ENCODE results near the gene TMEM44. TPM values are rescaled to one million over a fixed set of nuclear protein-coding genes. Genes with fewer than 3 reads are reported as not detected.
"Not testable (repeated sequence)": the region's sequence is repeated elsewhere in the genome, so short reads cannot be mapped to it uniquely, and the experiment has no call there.

TMEM44 gene
- total RNA-seq, 1 donor from 2014 or later = 9.9 TPM

DNA sequence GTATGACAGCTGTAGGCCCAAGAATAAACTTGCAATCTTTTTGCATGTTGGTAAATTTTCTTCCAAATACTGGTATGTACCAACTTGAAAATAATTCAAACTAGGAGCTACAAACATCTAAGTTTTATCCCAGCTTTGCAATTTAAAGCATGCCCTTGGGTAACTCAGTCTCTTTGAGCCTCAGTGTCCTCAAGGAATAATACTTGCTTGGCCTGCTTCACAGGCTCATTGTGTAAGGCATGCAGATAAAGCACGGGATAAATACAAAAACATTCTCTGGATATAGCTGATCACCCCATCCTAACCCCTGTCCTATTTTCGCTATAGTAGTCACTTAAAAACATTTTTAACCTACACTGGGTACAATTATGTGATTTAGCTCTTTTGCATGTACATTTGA, 9.6 kb upstream of the TMEM44 start:
- no peak for DNase-seq

DNA sequence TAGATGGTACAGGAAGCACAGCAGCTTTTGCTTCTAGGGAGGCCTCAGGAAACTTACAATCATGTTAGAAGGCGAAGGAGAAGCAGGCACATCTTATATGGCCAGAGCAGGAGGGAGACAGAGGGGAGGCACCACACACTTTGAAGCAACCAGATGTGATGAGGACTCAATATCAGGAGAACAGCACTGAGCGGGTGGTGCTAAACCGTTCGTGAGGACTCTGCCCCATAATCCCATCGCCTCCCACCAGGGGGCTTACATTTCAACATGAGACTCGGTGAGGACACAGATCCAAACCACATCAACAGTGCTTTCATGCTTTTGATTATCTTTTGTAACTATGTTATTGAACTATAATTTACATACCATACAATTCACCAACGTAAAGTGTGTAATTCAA, 7.6 kb upstream of the TMEM44 start:
- no peak for DNase-seq

DNA sequence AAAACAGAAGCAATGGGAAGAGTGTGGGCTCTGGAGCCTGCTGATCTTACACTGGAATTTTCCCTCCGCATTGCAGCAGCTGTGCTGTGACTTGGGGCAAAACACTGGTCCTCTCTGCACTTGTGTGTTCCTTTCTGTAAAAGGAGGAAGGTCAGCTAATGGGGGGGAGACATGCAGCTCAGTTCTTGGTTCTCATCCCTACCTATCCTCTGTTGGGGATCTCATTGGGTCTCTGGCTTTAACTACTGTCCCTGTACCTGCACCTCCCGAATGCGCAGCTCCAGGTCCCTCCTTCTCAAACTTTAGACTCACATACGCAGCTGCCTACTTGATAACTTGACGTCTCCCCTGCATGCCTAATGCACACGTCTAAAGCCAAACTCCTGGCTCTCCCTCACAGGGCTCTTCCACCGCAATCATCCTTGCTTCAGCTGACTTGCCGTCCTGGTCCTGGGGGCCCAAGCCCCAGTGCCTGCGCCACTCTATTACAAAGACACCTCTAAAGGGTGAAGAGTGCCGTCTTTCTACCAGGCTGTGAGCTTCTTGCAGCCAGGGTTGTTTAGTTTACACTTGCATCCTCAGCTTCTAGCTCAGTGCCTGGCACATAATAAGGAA, 5.9 kb upstream of the TMEM44 start:
- no peak for DNase-seq

DNA sequence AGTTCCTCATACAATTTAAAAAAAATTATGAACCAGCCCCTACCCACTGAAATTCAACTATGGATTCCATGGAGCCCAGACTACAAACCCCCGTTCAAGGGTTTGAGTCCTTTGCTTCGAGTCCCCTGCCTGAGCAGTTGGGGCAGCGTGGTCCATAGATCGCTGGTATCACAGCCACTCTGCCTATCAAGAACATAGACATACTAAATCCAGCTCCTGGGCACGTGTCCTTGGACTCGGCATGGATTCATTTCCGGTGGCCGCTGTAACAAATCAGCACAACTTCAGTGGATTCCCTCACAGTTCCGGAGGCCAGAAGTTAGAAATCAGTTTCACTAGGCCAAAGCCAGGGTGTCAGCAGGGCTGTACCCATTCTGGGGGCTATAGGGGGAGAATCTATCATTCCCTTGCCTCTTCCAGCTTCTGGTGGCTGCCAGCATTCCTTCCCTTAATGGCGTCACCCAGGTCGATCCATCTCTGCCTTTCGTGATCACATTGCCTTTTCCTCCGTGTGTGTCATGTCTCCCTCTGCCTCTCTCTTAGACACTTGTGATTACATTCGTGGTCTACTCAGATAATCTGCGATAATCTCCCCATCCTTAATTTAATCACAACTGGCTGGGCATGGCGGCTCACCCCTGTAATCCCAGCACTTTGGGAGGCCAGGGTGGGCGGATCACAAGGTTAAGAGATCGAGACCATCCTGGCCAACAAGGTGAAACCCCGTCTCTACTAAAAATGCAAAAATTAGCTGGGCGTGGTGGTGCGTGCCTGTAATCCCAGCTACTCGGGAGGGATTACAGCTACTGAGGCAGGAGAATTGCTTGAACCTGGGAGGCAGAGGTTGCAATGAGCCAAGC, 4.6 kb upstream of the TMEM44 start:
- DNase-seq = no peak

DNA sequence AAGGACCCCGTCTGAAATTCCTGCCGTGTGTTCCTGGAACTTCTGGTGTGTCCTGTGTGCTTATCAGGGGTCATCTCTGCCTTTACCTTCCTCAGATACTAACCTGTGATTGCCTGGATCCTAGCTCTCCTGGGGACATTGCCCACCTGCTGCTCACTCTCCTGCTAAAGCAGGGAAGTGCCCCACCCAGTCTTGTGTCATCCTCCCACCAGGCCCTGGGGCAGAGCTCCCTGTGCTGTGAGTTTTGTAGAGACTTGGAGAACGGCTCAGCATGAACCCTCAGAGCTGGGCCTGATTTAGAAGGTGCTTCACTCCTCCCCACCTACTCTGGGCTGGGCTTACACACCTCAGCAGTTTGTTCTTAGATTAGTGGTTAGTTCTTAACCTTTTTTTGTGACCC, 3.8 kb upstream of the TMEM44 start:
- no peak for DNase-seq

DNA sequence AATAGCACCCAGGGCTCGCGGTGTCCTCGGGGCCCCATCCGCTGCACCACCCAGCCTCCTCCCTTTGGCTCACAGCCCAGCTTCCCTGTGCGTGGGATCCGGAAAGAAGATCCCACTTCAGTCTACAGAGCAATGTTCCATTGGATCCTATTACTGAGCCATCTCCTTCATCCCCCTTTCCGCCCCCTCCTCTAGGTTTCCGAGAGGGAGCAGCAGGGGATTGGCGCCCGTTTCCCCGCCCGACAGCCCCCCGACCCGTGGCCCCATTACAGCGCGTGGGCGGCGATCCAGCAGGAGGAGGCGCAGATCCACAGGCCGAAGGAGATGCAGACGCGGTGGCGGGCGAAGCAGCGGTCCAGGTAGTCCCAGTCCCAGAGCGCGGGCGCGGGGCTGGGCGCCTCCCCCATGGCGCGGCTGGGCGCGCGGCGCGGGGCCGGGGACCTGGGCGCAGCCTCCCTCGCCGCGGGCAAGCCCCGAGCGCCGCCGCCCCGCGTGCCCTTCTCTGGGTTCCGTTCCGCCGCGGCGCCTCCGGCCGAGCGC, 340 bp downstream of the TMEM44 start:
- peak; percentile 21 for DNase-seq

DNA sequence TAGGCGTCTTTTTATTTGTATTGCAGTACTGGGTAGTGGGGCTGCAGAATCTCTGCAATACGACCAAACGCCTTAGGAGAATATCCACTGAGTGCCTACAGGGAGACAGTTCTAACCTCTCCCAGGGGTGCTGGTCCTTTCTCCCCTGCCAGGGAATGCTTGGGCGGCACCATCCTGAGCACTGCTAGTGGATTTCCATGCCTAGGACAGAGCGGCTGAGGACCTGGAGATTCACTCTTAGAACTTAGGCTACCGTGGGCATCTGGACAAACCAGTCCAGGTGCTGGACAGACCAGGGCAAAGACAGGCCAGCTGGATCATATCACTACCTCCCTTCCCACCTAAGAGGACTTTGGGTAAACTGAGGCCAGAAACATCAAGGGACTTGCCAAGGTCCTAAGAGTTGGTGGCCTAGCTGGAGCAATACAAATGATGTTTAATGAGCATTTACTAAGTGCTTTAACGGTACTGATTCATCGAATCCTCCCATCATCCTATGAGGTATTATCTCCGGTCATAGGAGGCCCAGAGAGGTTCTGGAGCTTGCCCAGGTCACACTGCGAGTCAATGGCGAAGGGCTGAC, 902 bp downstream of the TMEM44 start:
- DNase-seq = peak; percentile 5

DNA sequence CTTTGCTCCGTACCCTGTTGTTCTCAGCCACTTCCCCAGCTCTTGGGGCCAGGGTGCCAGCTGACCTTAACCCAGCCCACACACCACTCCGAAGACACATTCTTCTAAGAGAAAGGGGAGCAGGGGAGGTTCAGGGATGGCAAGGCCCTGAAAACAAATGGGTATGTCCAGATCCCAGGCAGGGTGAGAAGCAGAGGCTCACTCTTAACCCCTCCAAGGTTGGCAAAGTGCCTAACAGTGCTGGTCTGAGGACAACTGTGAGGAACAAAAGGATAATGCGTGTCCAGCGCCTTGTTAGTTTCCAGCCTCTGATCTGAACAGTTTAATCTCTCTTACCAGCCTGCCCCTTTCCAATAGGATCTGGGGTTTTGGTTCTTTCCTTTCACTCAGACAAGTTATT, 1.5 kb downstream of the TMEM44 start:
- no peak for DNase-seq

DNA sequence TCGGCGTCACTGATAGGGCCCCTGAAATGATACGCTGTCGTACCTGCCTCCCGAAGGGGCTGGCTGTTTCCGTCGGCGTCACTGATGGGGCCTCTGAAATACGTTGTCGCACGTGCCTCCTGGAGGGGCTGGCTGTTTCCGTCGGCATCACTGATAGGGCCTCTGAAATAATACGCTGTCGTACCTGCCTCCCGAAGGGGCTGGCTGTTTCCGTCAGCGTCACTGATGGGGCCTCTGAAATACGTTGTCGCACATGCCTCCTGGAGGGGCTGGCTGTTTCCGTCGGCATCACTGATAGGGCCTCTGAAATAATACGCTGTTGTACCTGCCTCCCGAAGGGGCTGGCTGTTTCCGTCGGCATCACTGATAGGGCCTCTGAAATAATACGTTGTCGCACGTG, 2.5 kb downstream of the TMEM44 start:
- not testable (repeated sequence) for DNase-seq

DNA sequence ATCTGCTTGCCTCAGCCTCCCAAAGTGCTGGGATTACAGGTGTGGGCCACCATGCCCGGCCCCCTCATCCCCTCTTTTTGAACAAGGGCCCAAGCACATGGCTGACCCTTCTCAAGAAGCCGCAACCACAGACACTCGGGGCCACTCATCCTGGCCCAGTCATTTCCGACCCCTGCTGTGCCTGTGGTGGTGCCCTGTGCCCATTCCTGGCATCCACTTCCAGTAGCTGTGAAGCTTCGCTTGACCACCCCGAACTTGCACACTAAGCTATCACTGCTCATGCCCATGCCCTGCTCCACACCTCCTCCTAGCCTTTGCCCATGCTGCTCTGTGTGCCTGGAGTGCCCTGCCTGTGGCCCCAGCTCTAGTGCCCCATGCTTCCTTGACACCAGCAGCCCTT, 8.3 kb downstream of the TMEM44 start:
- no peak for DNase-seq

DNA sequence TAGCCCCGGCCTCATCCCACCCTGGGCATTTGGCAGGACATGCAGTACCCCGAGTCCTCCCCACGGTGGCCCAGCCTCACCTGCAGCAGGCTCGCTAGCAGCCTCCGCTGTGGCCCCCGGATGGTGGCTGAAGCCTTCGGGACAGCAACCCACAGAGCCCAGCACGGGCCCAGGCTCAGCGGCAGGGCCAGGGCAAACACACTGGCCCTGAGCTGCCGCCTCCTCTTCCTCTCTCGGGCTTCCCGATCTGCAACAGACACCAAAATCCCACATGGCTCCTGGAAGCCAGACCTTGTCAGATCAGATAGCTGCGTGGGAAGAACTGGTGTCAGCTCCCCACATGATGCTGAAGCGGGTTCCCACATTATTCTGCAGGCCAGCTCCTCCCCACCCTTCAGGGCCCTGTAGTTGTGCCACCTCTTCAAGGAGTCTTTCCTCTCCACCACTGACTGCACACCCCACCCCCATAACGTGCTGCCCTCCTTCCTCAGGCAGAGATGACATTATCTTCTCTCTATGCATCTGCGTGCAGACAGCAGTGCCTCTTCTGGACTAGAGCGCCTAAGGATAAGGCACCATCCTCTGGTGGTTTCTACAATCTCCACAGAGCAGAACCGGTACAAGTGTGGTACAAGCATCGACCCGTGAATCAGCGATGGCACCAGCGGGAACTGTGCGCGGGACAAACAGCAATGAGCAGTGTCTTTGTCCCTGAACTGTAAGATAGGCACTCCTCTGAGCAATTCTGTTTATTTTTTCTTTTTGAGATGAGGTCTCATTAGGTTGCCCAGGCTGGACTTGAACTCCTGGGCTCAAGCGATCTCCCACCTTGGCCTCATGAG, 9.5 kb downstream of the TMEM44 start:
- no peak for DNase-seq

DNA sequence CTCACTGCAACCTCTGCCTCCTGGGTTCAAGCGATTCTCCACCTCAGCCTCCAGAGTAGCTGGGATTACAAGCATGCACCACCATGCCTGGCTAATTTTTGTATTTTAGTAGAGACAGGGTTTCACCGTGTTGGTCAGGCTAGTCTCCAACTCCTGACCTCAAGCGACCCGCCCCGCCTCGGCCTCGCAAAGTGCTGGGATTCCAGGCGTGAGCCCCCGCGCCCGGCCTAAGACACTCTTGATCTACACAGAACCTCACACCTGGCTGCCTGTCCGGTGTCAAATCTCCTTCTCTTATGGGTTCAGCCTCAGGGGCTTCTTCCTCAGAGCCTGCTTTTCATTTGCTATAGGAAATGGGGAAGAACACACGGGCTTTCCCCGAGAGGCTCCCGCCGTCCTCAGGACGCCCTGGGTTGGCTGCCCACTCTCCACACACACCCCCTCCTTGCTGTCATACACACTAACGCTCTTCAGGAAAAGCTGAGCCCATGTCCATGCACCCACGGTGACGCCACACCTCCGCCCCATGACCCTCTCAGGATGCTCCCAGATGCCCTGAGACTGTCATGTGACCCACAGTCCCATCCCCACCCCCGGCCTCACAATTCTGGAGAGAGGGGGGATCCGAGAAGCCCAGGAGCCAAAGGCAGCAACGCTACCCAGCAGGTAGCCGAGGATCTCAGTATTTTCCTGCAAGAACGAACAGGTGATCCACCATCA, 10.4 kb downstream of the TMEM44 start:
- no peak for DNase-seq

DNA sequence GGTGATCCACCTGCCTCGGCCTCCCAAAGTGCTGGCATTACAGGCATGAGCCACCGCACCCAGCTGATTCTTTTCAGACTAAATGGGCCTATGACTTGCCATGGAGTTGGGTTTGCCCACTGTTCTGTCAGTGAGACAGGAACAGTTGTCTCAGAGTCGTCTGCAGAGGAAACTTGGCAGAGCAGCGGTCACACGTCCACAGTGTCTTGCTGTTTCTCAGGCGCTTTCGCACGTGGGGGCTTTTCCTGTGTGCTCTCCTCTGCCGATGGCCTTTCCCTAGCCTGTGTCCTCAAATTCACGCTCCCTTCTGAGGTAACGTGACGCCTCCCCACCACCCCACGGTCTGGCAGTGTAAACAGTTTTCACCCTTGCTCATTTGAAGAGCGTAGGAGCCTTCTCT, 11.3 kb downstream of the TMEM44 start:
- no peak for DNase-seq

DNA sequence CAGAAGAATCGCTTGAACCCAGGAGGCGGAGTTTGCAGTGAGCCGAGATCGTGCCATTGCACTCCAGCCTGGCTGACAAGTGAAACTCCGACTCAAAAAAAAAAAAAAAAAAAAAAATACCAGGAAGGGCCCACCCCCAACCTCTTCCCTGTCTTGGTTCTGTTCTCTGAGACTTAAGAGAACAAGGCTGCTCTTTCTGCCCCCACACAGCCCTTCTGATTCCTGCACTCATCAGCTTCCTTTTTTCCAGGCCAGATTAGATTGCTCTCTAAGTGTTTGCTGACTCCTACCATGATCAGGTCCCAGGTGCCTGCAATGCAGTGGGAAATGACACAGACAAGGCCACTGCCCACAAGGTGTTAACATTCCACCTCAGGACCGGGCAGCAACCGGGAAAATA, 13.0 kb downstream of the TMEM44 start:
- DNase-seq = no peak

DNA sequence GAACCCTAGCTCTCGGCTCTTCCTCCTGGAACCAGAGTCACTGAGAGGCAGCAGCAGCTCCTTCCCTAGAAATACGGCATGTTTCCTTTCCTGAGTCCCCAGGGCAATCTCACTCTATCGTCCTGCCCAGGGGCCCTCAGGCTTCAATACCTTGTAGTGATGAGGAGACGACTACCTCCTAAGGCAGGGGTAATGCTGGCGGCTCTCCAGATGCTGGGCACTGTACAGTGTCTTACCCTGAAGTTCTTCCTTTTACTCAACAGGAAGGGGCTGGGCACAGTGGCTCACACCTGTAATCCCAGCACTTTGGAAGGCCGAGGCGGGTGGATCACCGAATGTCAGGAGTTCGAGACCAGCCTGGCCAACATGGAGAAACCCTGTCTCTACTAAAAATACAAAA, 13.5 kb downstream of the TMEM44 start:
- DNase-seq = no peak

DNA sequence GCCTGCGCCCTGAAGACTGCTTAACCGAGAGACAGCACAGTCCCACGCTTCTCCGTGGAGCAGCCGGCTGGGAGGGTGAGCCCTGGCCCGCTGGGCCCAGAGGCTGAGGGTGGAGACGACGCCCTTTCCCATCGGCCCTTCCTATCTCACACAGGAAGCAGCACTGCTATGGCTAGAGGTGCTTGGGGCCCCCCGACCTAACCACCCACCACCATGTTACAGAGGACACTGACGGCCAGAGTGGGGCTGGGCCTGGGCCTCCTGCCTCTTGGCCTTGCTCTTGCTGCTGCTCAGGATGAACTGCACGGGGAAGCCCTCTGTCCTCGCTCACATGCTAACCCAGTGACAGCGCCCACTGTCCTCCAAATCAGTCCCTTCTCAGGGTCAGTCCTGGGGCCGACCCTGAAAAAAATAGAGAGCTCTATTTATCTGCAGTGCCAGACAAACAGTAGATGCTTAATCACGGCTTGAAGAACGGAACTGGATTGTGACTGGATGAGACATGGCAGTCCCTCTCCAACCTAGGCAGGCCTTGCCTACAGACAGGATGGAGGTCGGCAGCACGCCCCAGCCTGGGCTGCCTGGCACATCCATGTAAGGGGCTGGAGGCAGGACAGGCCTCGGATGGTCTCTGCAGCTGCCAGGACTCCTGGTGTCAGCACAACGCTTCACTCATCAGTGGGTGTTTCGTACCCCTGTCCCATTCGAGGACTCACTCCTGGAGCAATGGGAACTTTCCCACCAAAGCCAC, 14.2 kb downstream of the TMEM44 start:
- DNase-seq = no peak

DNA sequence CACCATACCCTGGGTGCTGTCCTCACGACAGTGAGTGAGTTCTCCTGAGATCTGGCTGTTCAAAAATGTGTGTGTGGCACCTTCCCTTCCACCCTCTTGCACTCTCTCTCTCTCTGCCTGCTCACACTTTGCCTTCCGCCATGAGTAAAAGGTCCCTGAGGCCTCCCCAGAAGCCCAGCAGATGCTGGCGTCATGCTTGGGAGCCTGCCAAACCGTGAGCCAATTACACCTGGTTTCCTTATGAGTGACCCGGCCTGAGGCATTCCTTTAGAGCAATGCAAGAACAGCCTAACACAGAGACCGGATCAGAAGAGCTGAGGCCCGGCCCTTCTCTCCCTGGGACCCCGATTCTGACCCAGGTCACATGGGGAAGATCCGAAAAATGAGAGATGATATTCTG, 15.4 kb downstream of the TMEM44 start:
- no peak for DNase-seq

DNA sequence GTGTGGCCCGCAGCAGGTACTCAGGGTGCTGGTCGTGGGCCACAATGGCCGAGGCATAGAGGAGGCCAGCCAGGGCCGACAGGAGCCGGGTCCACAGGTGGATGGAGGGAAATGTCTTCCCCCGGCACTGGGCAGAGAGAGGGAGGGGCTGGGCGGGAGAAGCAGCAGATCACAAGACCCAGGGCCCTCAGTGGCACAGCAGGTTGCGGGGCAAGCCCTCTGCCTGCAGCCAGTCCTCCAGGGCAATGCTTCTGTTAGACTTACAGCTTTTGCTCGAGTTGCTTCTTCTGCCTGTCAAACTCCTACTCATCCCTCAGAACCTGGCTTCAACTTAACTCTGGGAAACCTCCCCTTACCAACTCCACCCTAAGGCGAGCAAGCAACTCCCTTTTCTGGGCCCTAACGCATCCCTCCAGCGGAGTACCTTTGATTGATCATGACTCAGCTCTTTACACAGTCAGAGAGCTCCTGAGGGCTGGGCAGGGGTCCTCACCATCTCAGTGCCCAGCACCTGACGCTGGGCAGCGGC, 16.0 kb downstream of the TMEM44 start:
- DNase-seq = no peak

DNA sequence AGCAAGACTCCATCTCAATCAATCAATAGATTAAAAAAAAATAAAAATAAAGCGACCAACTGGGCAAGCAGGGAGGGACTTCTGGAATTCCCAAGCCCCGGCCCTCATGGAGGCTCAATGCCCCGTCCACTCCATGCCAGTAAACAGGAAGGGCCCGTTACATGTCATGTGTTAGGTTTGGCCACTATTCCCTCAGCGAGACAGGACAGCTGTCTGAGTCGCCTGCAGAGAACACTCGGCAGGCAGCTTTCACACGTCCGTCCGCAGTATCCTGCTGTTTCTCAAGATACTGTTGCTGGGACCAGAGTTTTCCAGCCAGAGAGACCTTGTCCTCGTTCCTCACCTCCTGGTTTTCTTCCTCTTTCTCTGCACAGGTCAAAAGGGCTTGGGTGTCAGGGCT, 18.0 kb downstream of the TMEM44 start:
- DNase-seq = no peak

DNA sequence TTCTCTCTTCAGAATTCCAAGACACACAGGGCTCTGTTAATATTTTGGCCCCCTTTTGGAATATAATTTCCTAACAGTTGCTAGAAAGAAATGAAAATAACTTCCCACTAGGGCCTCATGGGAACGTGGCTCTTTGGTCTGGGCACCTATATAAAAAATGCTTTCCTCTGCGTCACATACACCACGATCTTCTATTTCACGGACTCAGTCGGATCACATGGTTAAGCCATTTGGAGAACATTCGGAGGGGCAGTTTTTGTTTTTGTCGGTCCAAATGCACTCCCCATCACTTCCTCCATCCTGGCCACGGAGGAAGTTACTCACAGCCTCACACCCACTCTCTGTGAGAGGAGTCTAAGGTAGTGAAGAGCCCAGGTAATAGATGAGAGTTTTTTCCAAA, 21.0 kb downstream of the TMEM44 start:
- no peak for DNase-seq

DNA sequence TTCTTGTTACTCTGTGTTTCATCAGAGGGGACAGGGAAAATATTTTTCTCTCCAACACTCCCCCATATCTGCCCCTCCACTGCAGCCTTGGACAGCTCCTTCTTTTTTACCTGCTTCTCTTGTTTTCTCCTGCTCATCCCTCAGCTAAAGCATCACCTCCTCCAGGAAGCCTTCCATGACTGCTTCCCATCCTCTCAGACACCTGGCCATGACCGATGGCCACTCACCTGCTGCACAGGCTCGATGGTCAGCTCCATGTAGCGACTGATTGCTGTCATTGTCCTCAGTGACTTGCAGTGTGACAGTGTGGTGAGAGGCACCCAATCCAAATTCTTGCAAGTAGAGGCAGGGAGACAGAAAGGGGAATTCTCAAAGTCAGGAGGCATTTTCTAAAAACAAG, 22.5 kb downstream of the TMEM44 start:
- DNase-seq = no peak
